Osteoblast (primary cell): ENCODE results near the gene PRAMEF1. TPM values are rescaled to one million over a fixed set of nuclear protein-coding genes. Genes with fewer than 3 reads are reported as not detected.

ENCODE experiments used
- DNase-seq: peaks from one replicate; pipeline ENCODE4 v3.0.0; 2011; ENCODE audit warnings: low spot score, mixed read lengths; ENCODE audit not compliant: insufficient read length; ENCODE audit errors: missing footprints
- H2AFZ ChIP-seq: 2 replicates; pipeline ENCODE4 v1.6.0; 2011; ENCODE audit warnings: mild to moderate bottlenecking, low read length
- H3K27ac ChIP-seq: 2 replicates; pipeline ENCODE4 v1.5.1; 2011; ENCODE audit warnings: mild to moderate bottlenecking, low read depth, low read length, moderate library complexity
- H3K27me3 ChIP-seq: 2 replicates; pipeline ENCODE4 v1.6.0; 2012; ENCODE audit warnings: mild to moderate bottlenecking, control low read depth, inconsistent platforms, low read length, moderate library complexity; ENCODE audit not compliant: insufficient read depth
- H3K36me3 ChIP-seq: 2 replicates; pipeline ENCODE4 v1.5.1; 2011; ENCODE audit warnings: mild to moderate bottlenecking, low read length, control low read depth, moderate library complexity; ENCODE audit not compliant: insufficient read depth
- H3K4me1 ChIP-seq: 2 replicates; pipeline ENCODE4 v1.5.1; 2011; ENCODE audit warnings: mild to moderate bottlenecking, low read length, control low read depth, moderate library complexity; ENCODE audit not compliant: insufficient read depth
- H3K4me2 ChIP-seq: 2 replicates; pipeline ENCODE4 v1.6.0; 2011; ENCODE audit warnings: mild to moderate bottlenecking, low read length; ENCODE audit not compliant: insufficient read depth
- H3K4me3 ChIP-seq: fragments of 200-600 bp; sonication (generic); 3 replicates; pipeline ENCODE4 v1.5.1; 2012; ENCODE audit warnings: mild to moderate bottlenecking, low read length, inconsistent platforms; ENCODE audit not compliant: insufficient read depth
- H3K79me2 ChIP-seq: 2 replicates; pipeline ENCODE4 v1.6.0; 2012; ENCODE audit warnings: mild to moderate bottlenecking, low read length, control low read depth, inconsistent platforms; ENCODE audit not compliant: insufficient read depth
- H3K9me3 ChIP-seq: 2 replicates; pipeline ENCODE4 v1.5.1; 2011; ENCODE audit warnings: low read depth, low read length, control low read depth
- H4K20me1 ChIP-seq: 2 replicates; pipeline ENCODE4 v1.6.0; 2012; ENCODE audit warnings: mild to moderate bottlenecking, low read length, control low read depth; ENCODE audit not compliant: insufficient read depth
- CTCF ChIP-seq: IDR thresholded peaks from 2 replicates; pipeline ENCODE4 v1.5.1; 2011; ENCODE audit warnings: mild to moderate bottlenecking, low read depth, low read length, moderate library complexity; ENCODE audit errors: extremely low read depth
- total RNA-seq: library from RNA; depleted of rRNA; stranded (reverse); fragments of >200 nt; gene quantifications from 2 replicates; pipeline ENCODE4 v1.2.3, GENCODE V29; 2012

The PRAMEF1 gene
- total RNA-seq, 1 donor, result not detected

GRCh38 chr1:12757836-12758235, 33.4 kb upstream of the PRAMEF1 start:
- no peak for TF ChIP-seq CTCF
- no peak for DNase-seq
- Histone ChIP-seq H3K4me2 (no peak overlapping the region), H3K9me3 (no peaks in the 10 kb centered on the region), H3K27me3 (no peaks in the 10 kb centered on the region), H3K27ac (no peak overlapping the region), H4K20me1 (no peaks in the 10 kb centered on the region), H2AFZ (no peak overlapping the region), H3K79me2 (no peaks in the 10 kb centered on the region), H3K4me1 (no peaks in the 10 kb centered on the region), H3K4me3 (no peak overlapping the region), H3K36me3 (no peaks in the 10 kb centered on the region)

GRCh38 chr1:12760256-12760795, 30.9 kb upstream of the PRAMEF1 start:
- no peak for DNase-seq

GRCh38 chr1:12761781-12762180, 29.4 kb upstream of the PRAMEF1 start:
- DNase-seq, result no peak
- Histone ChIP-seq H4K20me1 (no peaks in the 10 kb centered on the region), H2AFZ (no peak overlapping the region), H3K4me3 (no peak overlapping the region), H3K36me3 (no peaks in the 10 kb centered on the region), H3K9me3 (no peaks in the 10 kb centered on the region), H3K27me3 (no peaks in the 10 kb centered on the region), H3K4me2 (no peak overlapping the region), H3K27ac (no peak overlapping the region), H3K79me2 (no peaks in the 10 kb centered on the region), H3K4me1 (no peaks in the 10 kb centered on the region)
- no peak for TF ChIP-seq CTCF

More at GRCh38 chr1:12760256-12760795, 30.9 kb upstream of the PRAMEF1 start:
- Histone ChIP-seq H4K20me1 (no peaks in the 10 kb centered on the region), H3K4me1 (no peaks in the 10 kb centered on the region), H3K79me2 (no peaks in the 10 kb centered on the region), H3K4me2 (no peak overlapping the region), H2AFZ (no peak overlapping the region), H3K9me3 (no peaks in the 10 kb centered on the region), H3K36me3 (no peaks in the 10 kb centered on the region), H3K27ac (no peak overlapping the region), H3K27me3 (no peaks in the 10 kb centered on the region), H3K4me3 (no peak overlapping the region)
- no peak for TF ChIP-seq CTCF

GRCh38 chr1:12762766-12763165, 28.4 kb upstream of the PRAMEF1 start:
- Histone ChIP-seq H3K4me2 (no peak overlapping the region), H3K36me3 (no peaks in the 10 kb centered on the region), H3K27me3 (no peaks in the 10 kb centered on the region), H3K9me3 (no peaks in the 10 kb centered on the region), H3K4me3 (no peak overlapping the region), H3K27ac (no peak overlapping the region), H3K79me2 (no peaks in the 10 kb centered on the region), H2AFZ (no peak overlapping the region), H4K20me1 (no peaks in the 10 kb centered on the region), H3K4me1 (no peaks in the 10 kb centered on the region)
- DNase-seq, result no peak
- TF ChIP-seq CTCF, result no peak
